Small intestine (tissue), 7 donors: ENCODE measurements around the gene MYH10. TPM values are rescaled to one million over a fixed set of nuclear protein-coding genes. Genes with fewer than 3 reads are reported as not detected.

Experiments used
- DNase-seq, 2 donors: peaks; one replicate each; pipeline versions ENCODE4 v3.0.0 to v3.0.0-alpha.2; 2013
- FAIRE-seq: peaks from 2 replicates; lab custom pipeline; 2012; peaks lifted over from hg19 to GRCh38; lab: Jason Lieb, UNC
- H3K27ac ChIP-seq, 3 donors: one replicate each; pipeline ENCODE4 v1.5.1; 2013; ENCODE audit warnings: low read length in 2 of 3, mild to moderate bottlenecking in 2 of 3, control low read depth in 1 of 3, inconsistent platforms in 1 of 3, low read depth in 1 of 3, moderate library complexity in 1 of 3
- H3K27me3 ChIP-seq, 3 donors: one replicate each; pipeline ENCODE4 v1.6.1; 2013; ENCODE audit warnings: low read length in 3 of 3, inconsistent platforms in 1 of 3; ENCODE audit not compliant: control insufficient read depth in 3 of 3, insufficient read depth in 3 of 3
- H3K36me3 ChIP-seq, 3 donors: one replicate each; pipeline ENCODE4 v1.6.1; 2013; ENCODE audit warnings: low read length in 3 of 3, inconsistent platforms in 1 of 3, low read depth in 1 of 3, mild to moderate bottlenecking in 1 of 3, moderate library complexity in 1 of 3; ENCODE audit not compliant: control insufficient read depth in 3 of 3, insufficient read depth in 2 of 3
- H3K4me1 ChIP-seq, 3 donors: one replicate each; pipeline ENCODE4 v1.6.1; 2013; ENCODE audit warnings: low read length in 2 of 3, inconsistent platforms in 1 of 3, low read depth in 1 of 3, mild to moderate bottlenecking in 1 of 3, moderate library complexity in 1 of 3; ENCODE audit not compliant: control insufficient read depth in 3 of 3, insufficient read depth in 2 of 3
- H3K4me3 ChIP-seq, 3 donors: one replicate each; pipeline ENCODE4 v1.5.1; 2013; ENCODE audit warnings: low read length in 3 of 3, control low read depth in 1 of 3, inconsistent platforms in 1 of 3, low read depth in 1 of 3, mild to moderate bottlenecking in 1 of 3, moderate library complexity in 1 of 3
- H3K9me3 ChIP-seq, 2 donors: one replicate each; pipeline ENCODE4 v1.6.1; 2013; ENCODE audit warnings: low read depth in 1 of 2, low read length in 1 of 2; ENCODE audit not compliant: control insufficient read depth in 2 of 2, insufficient read depth in 1 of 2
- WGBS, 3 donors: extraction: QIAGEN DNeasy Blood & Tissue Kit; methylation state at CpG; one replicate each; pipeline ENCODE4 v1.1.7; 2013; 5-methylcytosine and 5-hydroxymethylcytosine counted together
- polyA plus RNA-seq, 4 donors: library from polyadenylated mRNA; stranded (reverse) in 3 of 4; unstranded in 1 of 4; fragments of 200-250 nt in 3 of 4; fragments of 120-200 nt in 1 of 4; gene quantifications; one replicate each; pipeline versions ENCODE4 v1.2.1 to v1.2.3, GENCODE V29; 2013
- donor health status: healthy with polysubstance abuse.
- donor health status: control.
- donor health status: control.
- donor health status: Bipolar disorder and iron deficiency.
- donor health status: healthy.

Gene MYH10
- polyA plus RNA-seq, 4 donors: 0.81 to 50.9 (median 3.8) TPM

- no peaks in the 10 kb centered on the region for H3K4me1 ChIP-seq
- DNase-seq (no peak), FAIRE-seq (no peak)
- WGBS, 3 donors: 86 to 93% (median 89%) methylated on average over 17 of the region's 17 CpGs
- H3K27me3 ChIP-seq: no peaks in the 10 kb centered on the region
- peaks cover 0 to 76% (median 4%) of the 10 kb centered on the region in 3 donors for H3K36me3 ChIP-seq
- no peak overlapping the region for H3K4me3 ChIP-seq
- H3K27ac ChIP-seq: no peak overlapping the region
- peaks cover 0 to 3% of the 10 kb centered on the region in 2 donors for H3K9me3 ChIP-seq
Measured at GRCh38 chr17:8490256-8491023, 140.1 kb downstream of the MYH10 start.

- WGBS, 3 donors: 87 to 92% (median 88%) methylated on average over 3 of the region's 3 CpGs
- no peaks in the 10 kb centered on the region for H3K4me1 ChIP-seq
- peaks cover 0 to 74% (median 4%) of the 10 kb centered on the region in 3 donors for H3K36me3 ChIP-seq
- DNase-seq (no peak), FAIRE-seq (no peak)
- peaks cover 0 to 3% of the 10 kb centered on the region in 2 donors for H3K9me3 ChIP-seq
- H3K27me3 ChIP-seq: no peaks in the 10 kb centered on the region
- H3K4me3 ChIP-seq: no peak overlapping the region
- H3K27ac ChIP-seq: no peak overlapping the region
Measured at GRCh38 chr17:8489841-8490240, 140.7 kb downstream of the MYH10 start.

- H3K4me3 ChIP-seq: no peak overlapping the region
- H3K27me3 ChIP-seq: no peaks in the 10 kb centered on the region
- peaks cover 0 to 66% (median 4%) of the 10 kb centered on the region in 3 donors for H3K36me3 ChIP-seq
- peaks cover 0 to 3% of the 10 kb centered on the region in 2 donors for H3K9me3 ChIP-seq
- 77 to 90% (median 90%) methylated on average over 4 of the region's 4 CpGs for WGBS, 3 donors
- FAIRE-seq (no peak), DNase-seq (no peak)
- H3K4me1 ChIP-seq: no peaks in the 10 kb centered on the region
- no peak overlapping the region for H3K27ac ChIP-seq
Measured at GRCh38 chr17:8488901-8489300, 141.6 kb downstream of the MYH10 start.

GRCh38 chr17:8488491-8488890, 142.0 kb downstream of the MYH10 start:
- Histone ChIP-seq H3K4me1 (no peaks in the 10 kb centered on the region), H3K9me3 (peaks cover 0 to 3% of the 10 kb centered on the region in 2 donors), H3K27me3 (no peaks in the 10 kb centered on the region), H3K4me3 (no peak overlapping the region), H3K36me3 (peaks cover 0 to 62% (median 4%) of the 10 kb centered on the region in 3 donors), H3K27ac (no peak overlapping the region)
- DNase-seq (no peak), FAIRE-seq (no peak)
- 91 to 97% (median 93%) methylated on average over 6 of the region's 6 CpGs for WGBS, 3 donors

- Histone ChIP-seq H3K4me1 (no peaks in the 10 kb centered on the region), H3K9me3 (peaks cover 0 to 3% of the 10 kb centered on the region in 2 donors), H3K27ac (no peak overlapping the region), H3K36me3 (peaks cover 0 to 59% (median 4%) of the 10 kb centered on the region in 3 donors), H3K4me3 (no peak overlapping the region), H3K27me3 (no peaks in the 10 kb centered on the region)
- no peak for DNase-seq
- FAIRE-seq: no peak
- 95 to 96% (median 95%) methylated on average over 5 of the region's 5 CpGs for whole genome bisulfite sequencing, 3 donors
Measured at GRCh38 chr17:8487743-8488142, 142.8 kb downstream of the MYH10 start.

GRCh38 chr17:8487130-8487645, 143.3 kb downstream of the MYH10 start:
- WGBS, 3 donors: 86 to 93% (median 90%) methylated on average over 19 of the region's 19 CpGs
- peaks cover 0 to 3% of the 10 kb centered on the region in 2 donors for H3K9me3 ChIP-seq
- H3K27me3 ChIP-seq: no peaks in the 10 kb centered on the region
- peaks cover 0 to 59% (median 5%) of the 10 kb centered on the region in 3 donors for H3K36me3 ChIP-seq
- no peak overlapping the region for H3K27ac ChIP-seq
- no peaks in the 10 kb centered on the region for H3K4me1 ChIP-seq
- H3K4me3 ChIP-seq: no peak overlapping the region
- no peak for DNase-seq
- FAIRE-seq: no peak

GRCh38 chr17:8485491-8485890, 145.0 kb downstream of the MYH10 start:
- peaks cover 0 to 3% of the 10 kb centered on the region in 2 donors for H3K9me3 ChIP-seq
- no peaks in the 10 kb centered on the region for H3K4me1 ChIP-seq
- DNase-seq (no peak), FAIRE-seq (no peak)
- WGBS, 3 donors: 91 to 97% (median 97%) methylated on average over 1 of the region's 1 CpG
- no peaks in the 10 kb centered on the region for H3K27me3 ChIP-seq
- H3K4me3 ChIP-seq: no peak overlapping the region
- no peak overlapping the region for H3K27ac ChIP-seq
- peaks cover 0 to 59% (median 3%) of the 10 kb centered on the region in 3 donors for H3K36me3 ChIP-seq

GRCh38 chr17:8484465-8484864, 146.1 kb downstream of the MYH10 start:
- Histone ChIP-seq H3K4me1 (no peaks in the 10 kb centered on the region), H3K27ac (no peak overlapping the region), H3K9me3 (peaks cover 0 to 3% of the 10 kb centered on the region in 2 donors), H3K4me3 (no peak overlapping the region), H3K36me3 (peaks cover 0 to 63% (median 3%) of the 10 kb centered on the region in 3 donors), H3K27me3 (no peaks in the 10 kb centered on the region)
- 94 to 98% (median 98%) methylated on average over 1 of the region's 1 CpG for WGBS, 3 donors
- DNase-seq (no peak), FAIRE-seq (no peak)
